ENCODE results near the gene LINGO3.

GRCh38 chr19:2306281-2306806 lies 1.6 kb downstream of the LINGO3 start:
- TF ChIP-seq HDGF (IDR thresholded peaks at IDR 0.05; ENCODE audit: borderline replicate concordance), result no peak
- no peak for TF ChIP-seq ZNF384 (IDR thresholded peaks at IDR 0.05)
- no peak for TF ChIP-seq SUZ12 (IDR thresholded peaks at IDR 0.05)
- TF ChIP-seq CTBP1 (IDR thresholded peaks at IDR 0.05; ENCODE audit: borderline replicate concordance), result no peak
- no peak for TF ChIP-seq ARNT (IDR thresholded peaks at IDR 0.05)
